Stimulated activated CD8-positive, alpha-beta memory T cell treated with anti-CD3 and anti-CD28 coated beads, Interleukin-12 subunit alpha, Interleukin-12 subunit beta, amount 100 ng/mL, for 24 hours (primary cell): ENCODE measurements around the gene RPN2.

ENCODE experiments used
- DNase-seq: peaks from one replicate; pipeline ENCODE4 v3.0.0-alpha.2; 2020; ENCODE audit errors: extremely low read depth

RPN2 gene

GRCh38 chr20:37218976-37219375, 39.8 kb downstream of the RPN2 start:
- no peak for DNase-seq

GRCh38 chr20:37219751-37220668, 40.9 kb downstream of the RPN2 start:
- DNase-seq = no peak

- no peak for DNase-seq
These were observed 41.6 kb downstream of the RPN2 start for GRCh38 chr20:37220731-37221130.

GRCh38 chr20:37222086-37222485, 43.0 kb downstream of the RPN2 start:
- DNase-seq = no peak

GRCh38 chr20:37223053-37223452, 43.9 kb downstream of the RPN2 start:
- DNase-seq = no peak

- DNase-seq = no peak
These were observed 46.0 kb downstream of the RPN2 start for GRCh38 chr20:37225146-37225545.

GRCh38 chr20:37226889-37227288, 47.8 kb downstream of the RPN2 start:
- no peak for DNase-seq

GRCh38 chr20:37228082-37228481, 49.0 kb downstream of the RPN2 start:
- DNase-seq = no peak

GRCh38 chr20:37228656-37229055, 49.5 kb downstream of the RPN2 start:
- no peak for DNase-seq

GRCh38 chr20:37229357-37229756, 50.2 kb downstream of the RPN2 start:
- DNase-seq = no peak

- DNase-seq = no peak
These were observed 51.1 kb downstream of the RPN2 start for GRCh38 chr20:37230200-37230599.

- DNase-seq = no peak
These were observed 53.0 kb downstream of the RPN2 start for GRCh38 chr20:37231947-37232630.

GRCh38 chr20:37233548-37234253, 54.6 kb downstream of the RPN2 start:
- no peak for DNase-seq

GRCh38 chr20:37234254-37234581, 55.1 kb downstream of the RPN2 start:
- no peak for DNase-seq

- DNase-seq = no peak
These were observed 55.9 kb downstream of the RPN2 start for GRCh38 chr20:37235065-37235464.

GRCh38 chr20:37236462-37236861, 57.3 kb downstream of the RPN2 start:
- no peak for DNase-seq

GRCh38 chr20:37237656-37238055, 58.5 kb downstream of the RPN2 start:
- DNase-seq = no peak

GRCh38 chr20:37238426-37238825, 59.3 kb downstream of the RPN2 start:
- DNase-seq = no peak

- DNase-seq = no peak
These were observed 59.9 kb downstream of the RPN2 start for GRCh38 chr20:37238935-37239451.

- no peak for DNase-seq
These were observed 61.4 kb downstream of the RPN2 start for GRCh38 chr20:37240337-37241067.

- no peak for DNase-seq
These were observed 63.4 kb downstream of the RPN2 start for GRCh38 chr20:37242503-37242902.
